Neural crest cell (in vitro differentiated cells): Measurements from ENCODE around the gene HMGN4. TPM values are rescaled to one million over a fixed set of nuclear protein-coding genes. Genes with fewer than 3 reads are reported as not detected.

ENCODE experiments used
- DNase-seq: peaks from one replicate; pipeline ENCODE4 v3.0.0; 2021; ENCODE audit warnings: low read depth, mixed read lengths, low spot score
- H3K27ac Mint-ChIP-seq: one replicate; pipeline ENCODE4 v1.8.0; 2021; ENCODE audit warnings: mild to moderate bottlenecking, mixed read lengths; ENCODE audit not compliant: unreplicated experiment
- H3K27me3 Mint-ChIP-seq: 2 replicates; pipeline ENCODE4 v1.8.0; 2021; ENCODE audit warnings: low read depth, mild to moderate bottlenecking, mixed read lengths
- H3K36me3 Mint-ChIP-seq: 2 replicates; pipeline ENCODE4 v1.8.0; 2021; ENCODE audit warnings: low read depth, mild to moderate bottlenecking, mixed read lengths
- H3K4me1 Mint-ChIP-seq: 2 replicates; pipeline ENCODE4 v1.8.0; 2021; ENCODE audit warnings: mixed read lengths
- H3K4me3 Mint-ChIP-seq: one replicate; pipeline ENCODE4 v1.8.0; 2021; ENCODE audit warnings: mild to moderate bottlenecking, mixed read lengths
- H3K9me3 Mint-ChIP-seq: 2 replicates; pipeline ENCODE4 v1.8.0; 2021; ENCODE audit warnings: mixed read lengths
- long read RNA-seq: library from polyadenylated mRNA; unstranded; transcript quantifications from one replicate; pipeline ENCODE4 v2.0.0, GENCODE V29; 2020
- total RNA-seq: library from RNA; stranded (reverse); gene quantifications from 2 replicates; pipeline ENCODE4 v1.2.1, GENCODE V29; 2021
- TF ChIP-seq, protein P1 (sequence below): fragments of 200-600 bp; sonication (generic); conservative IDR thresholded peaks from 2 replicates; pipeline ENCODE4 v1.5.0; 2021; ENCODE audit warnings: antibody characterized with exemption, mild to moderate bottlenecking

Gene HMGN4
- total RNA-seq = 49.7 and 50.1 TPM in 2 replicates
- long read RNA-seq, transcript HMGN4-201 (2 exons, 1,225 nt) = major isoform, 188 of 208 reads
- long read RNA-seq, partial matches to known transcripts = 4 of 208 reads
- long read RNA-seq, other reads (novel, unspliced or antisense) = 16 of 208 reads

DNA sequence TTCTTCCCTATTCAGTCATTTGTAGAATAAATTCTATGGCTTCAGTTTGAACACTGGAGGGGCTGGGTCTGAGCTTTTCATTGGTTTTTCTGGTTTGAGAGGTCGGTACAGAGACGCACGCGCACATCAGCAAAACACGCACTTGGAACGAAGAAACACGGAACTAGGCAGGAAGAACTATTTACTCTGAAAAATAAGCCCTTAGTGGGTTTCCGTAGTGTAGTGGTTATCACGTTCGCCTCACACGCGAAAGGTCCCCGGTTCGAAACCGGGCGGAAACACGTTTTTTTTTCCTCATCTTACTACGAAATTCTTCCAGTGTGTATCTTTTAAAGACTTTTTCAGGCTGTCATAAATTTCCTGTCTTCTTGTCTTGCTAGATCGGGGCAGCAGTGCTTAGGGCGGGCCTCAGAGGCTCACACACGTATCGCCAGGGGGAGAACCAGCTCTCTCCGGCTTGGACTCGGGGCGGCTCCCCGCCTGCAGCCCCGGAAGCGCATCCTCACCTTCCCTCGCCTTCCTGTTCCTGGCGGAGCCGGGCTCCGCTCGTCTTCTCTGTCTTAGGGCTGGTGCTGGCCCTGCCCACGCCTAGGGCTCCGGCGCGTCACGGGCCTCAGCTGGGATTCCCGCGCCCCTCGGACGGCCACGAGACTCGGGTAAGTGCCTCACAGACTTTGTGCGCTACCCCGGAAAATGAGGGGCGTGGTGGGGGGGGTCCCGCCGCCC, at the start of gene HMGN4:
HMGN4 (plus strand) TSS at position 521 of the 726 bp plus-strand sequence. CDS start 6,841 bp downstream, outside the sequence.
- peaks cover 51% of the 10 kb centered on the region for H3K4me1 Mint-ChIP-seq
- TF ChIP-seq, protein P1, sequence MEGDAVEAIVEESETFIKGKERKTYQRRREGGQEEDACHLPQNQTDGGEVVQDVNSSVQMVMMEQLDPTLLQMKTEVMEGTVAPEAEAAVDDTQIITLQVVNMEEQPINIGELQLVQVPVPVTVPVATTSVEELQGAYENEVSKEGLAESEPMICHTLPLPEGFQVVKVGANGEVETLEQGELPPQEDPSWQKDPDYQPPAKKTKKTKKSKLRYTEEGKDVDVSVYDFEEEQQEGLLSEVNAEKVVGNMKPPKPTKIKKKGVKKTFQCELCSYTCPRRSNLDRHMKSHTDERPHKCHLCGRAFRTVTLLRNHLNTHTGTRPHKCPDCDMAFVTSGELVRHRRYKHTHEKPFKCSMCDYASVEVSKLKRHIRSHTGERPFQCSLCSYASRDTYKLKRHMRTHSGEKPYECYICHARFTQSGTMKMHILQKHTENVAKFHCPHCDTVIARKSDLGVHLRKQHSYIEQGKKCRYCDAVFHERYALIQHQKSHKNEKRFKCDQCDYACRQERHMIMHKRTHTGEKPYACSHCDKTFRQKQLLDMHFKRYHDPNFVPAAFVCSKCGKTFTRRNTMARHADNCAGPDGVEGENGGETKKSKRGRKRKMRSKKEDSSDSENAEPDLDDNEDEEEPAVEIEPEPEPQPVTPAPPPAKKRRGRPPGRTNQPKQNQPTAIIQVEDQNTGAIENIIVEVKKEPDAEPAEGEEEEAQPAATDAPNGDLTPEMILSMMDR = no peak
- peak; percentile 73 for DNase-seq
- H3K4me3 Mint-ChIP-seq = peak within 1 kb of the TSS; percentile 97
- no peaks in the 10 kb centered on the region for H3K9me3 Mint-ChIP-seq
- H3K27me3 Mint-ChIP-seq = peaks cover 20% of the 10 kb centered on the region
- peak within 1 kb of the TSS; percentile 90 for H3K27ac Mint-ChIP-seq
- H3K36me3 Mint-ChIP-seq = peaks cover 4% of the 10 kb centered on the region

DNA sequence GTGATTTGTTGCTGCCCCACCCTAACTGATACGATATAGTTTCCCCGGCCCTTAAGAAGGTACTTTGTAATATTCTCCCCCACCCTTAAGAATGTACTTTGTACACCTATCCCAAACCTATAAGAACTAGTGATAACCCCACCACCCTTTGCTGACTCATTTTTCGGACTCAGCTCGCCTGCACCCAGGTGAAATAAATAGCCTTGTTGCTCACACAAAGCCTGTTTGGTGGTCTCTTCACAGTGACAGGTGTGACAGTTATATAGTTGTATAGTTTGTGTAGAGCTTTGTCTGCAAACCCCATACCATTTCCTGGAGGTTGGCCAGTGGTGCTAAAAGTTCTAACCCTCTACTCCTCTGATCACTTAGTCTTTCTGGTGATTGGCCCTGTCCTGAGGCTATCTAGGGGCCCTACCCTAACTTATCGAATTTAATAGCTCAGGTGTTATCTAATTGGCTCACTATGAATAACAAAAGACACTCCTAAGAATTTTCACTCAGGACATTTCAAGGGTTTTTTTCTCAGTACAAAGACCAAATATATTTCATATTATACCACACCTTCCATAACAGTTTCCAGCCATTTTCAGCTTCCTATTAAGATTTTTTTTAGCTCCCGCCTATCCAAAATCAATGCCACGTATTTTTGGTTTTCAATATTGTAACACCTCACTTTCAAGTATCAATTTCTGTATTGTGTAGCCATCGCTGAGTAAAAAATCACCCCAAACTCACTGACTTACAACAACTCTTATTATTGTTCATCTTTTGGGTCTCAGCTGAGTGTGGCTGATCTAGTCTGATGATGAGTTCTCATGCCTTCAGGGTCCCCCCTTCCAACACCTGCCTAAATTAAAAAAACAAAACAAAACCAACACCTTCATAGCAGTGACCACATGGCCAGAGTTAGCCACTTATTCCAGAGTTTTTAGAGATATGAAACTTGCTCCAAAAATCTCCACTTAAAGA, 47.9 kb upstream of the HMGN4 start:
- peaks cover 1% of the 10 kb centered on the region for H3K27me3 Mint-ChIP-seq
- H3K36me3 Mint-ChIP-seq = no peaks in the 10 kb centered on the region
- peaks cover 3% of the 10 kb centered on the region for H3K4me1 Mint-ChIP-seq
- no peak for DNase-seq
- H3K27ac Mint-ChIP-seq = no peak overlapping the region
- peaks cover 6% of the 10 kb centered on the region for H3K9me3 Mint-ChIP-seq
- TF ChIP-seq, protein P1 = no peak
- no peak overlapping the region for H3K4me3 Mint-ChIP-seq

DNA sequence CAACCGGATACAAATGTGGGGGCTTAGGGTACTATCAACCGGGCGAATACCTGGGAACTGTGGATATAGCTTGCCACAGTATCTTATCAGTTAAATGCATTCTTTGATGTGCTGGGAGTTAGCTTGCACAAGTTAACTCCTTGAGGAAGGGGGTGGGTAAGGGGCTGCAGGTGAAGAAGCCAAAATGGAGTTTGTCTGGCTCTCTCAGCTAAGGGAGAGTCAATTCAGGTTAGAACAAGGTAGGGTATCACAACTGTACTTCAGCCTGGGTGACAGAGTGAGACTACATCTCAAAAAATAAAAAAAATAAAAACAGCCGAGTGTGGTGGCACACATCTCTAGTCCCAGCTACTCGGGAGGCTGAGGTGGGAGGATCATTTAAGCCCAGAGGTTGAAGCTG, 46.6 kb upstream of the HMGN4 start:
- H3K27ac Mint-ChIP-seq = no peak overlapping the region
- peaks cover 6% of the 10 kb centered on the region for H3K9me3 Mint-ChIP-seq
- TF ChIP-seq, protein P1 = no peak
- no peak overlapping the region for H3K4me3 Mint-ChIP-seq
- peaks cover 4% of the 10 kb centered on the region for H3K27me3 Mint-ChIP-seq
- no peak for DNase-seq
- H3K36me3 Mint-ChIP-seq = no peaks in the 10 kb centered on the region
- H3K4me1 Mint-ChIP-seq = peaks cover 3% of the 10 kb centered on the region

DNA sequence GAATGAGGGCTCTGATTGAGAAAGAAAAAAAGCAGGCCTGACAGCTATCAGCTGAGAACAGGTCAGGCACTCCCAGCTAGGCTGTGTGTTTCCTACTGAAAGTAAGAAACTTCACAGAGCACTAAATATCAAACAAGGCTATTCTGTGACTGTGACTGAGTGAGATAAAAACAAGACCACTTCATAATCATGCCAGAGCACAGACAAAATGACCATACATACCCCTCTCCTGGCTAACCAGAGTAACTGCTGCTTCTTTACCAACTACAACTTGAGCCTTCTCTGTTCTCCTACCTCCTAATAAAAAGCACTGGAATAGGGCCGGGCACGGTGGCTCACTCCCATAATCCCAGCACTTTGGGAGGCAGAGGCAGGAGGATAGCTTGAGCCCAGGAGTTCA, 44.9 kb upstream of the HMGN4 start:
- Mint-ChIP-seq H3K4me3 (no peak overlapping the region), H3K4me1 (peaks cover 3% of the 10 kb centered on the region), H3K27me3 (peaks cover 10% of the 10 kb centered on the region), H3K27ac (no peak overlapping the region), H3K9me3 (no peaks in the 10 kb centered on the region), H3K36me3 (no peaks in the 10 kb centered on the region)
- no peak for DNase-seq
- TF ChIP-seq, protein P1 = peak; percentile 46

DNA sequence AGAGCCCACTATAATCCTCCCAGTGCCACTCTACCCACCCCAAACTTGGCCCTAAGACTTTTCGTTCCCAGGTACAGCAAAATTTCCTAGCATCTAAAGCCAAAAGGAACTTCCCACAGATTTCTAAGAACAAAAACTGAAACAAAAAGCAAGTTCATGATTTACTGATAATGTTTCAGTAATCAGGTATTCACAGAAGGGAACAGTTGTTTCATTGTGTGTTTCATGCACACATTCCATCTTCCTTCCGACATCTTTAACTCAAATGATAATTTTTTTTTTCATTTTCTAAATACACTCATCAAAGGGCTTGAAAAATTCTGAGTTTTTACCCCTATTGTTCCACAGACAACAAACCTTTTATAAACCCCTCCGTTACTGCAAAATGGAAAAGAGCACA, 44.0 kb upstream of the HMGN4 start:
- TF ChIP-seq, protein P1 = no peak
- Mint-ChIP-seq H3K9me3 (no peaks in the 10 kb centered on the region), H3K4me1 (peaks cover 3% of the 10 kb centered on the region), H3K4me3 (no peak overlapping the region), H3K27me3 (peaks cover 10% of the 10 kb centered on the region), H3K36me3 (no peaks in the 10 kb centered on the region), H3K27ac (no peak overlapping the region)
- DNase-seq = no peak
